ENCODE data around the gene ZNF446.
"Not testable (repeated sequence)": the region's sequence is repeated elsewhere in the genome, so short reads cannot be mapped to it uniquely, and the experiment has no call there.

ZNF446 gene

DNA sequence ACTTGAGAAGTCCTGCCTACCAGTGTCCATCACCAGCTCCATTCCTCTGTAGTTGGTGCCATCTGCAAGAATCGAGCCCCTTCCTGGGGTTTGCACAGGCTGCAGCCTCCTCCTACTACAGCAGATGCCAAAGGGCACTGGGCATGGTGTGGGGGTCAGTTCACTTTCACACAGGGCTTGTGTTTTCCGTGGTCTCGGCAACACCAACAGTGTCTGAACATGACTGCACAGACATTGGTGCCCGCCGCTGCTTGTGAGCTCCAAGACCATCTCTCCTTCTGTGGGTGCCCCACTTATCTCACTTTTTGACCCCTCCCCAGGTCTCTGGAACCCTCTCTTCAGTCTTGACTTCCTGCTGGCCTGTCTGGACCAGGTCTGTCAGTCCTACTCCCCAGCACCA lies 15.2 kb downstream of the ZNF446 start:
- no peak for DNase-seq (ENCODE audit: low read depth)
- H3K4me3 ChIP-seq (ENCODE audit: control insufficient read depth, low read depth, low read length) = no peak overlapping the region
- TF ChIP-seq CTCF (conservative IDR thresholded peaks at IDR 0.05; ENCODE audit: control insufficient read depth, insufficient read depth, low read depth, low read length) = no peak

DNA sequence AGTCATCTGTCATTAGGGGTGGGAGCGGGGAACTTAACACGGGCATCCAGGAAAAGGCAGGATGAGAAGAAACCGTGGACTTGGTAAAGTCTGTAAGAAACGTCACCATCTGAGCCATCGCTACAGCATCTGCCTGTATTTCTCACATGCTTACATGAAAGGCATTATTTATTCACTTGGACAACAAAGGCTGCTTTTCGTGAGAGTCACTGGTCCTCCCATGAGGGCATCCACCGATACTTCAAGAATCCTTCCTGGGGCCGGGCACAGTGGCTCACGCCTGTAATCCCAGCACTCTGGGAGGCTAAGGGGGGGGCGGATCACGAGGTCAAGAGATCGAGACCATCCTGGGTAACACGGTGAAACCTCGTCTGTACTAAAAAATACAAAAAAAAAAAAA lies 16.1 kb downstream of the ZNF446 start:
- TF ChIP-seq CTCF (conservative IDR thresholded peaks at IDR 0.05; ENCODE audit: control insufficient read depth, insufficient read depth, low read depth, low read length) = no peak
- H3K4me3 ChIP-seq (ENCODE audit: control insufficient read depth, low read depth, low read length) = no peak overlapping the region
- no peak for DNase-seq (ENCODE audit: low read depth)

GRCh38 chr19:58497634-58498170 lies 21.6 kb downstream of the ZNF446 start:
- no peak overlapping the region for H3K4me3 ChIP-seq (ENCODE audit: control insufficient read depth, low read depth, low read length)
- TF ChIP-seq CTCF (conservative IDR thresholded peaks at IDR 0.05; ENCODE audit: control insufficient read depth, insufficient read depth, low read depth, low read length) = no peak
- DNase-seq (ENCODE audit: low read depth) = no peak

GRCh38 chr19:58498316-58499020 lies 22.3 kb downstream of the ZNF446 start:
- H3K4me3 ChIP-seq (ENCODE audit: control insufficient read depth, low read depth, low read length) = peak overlapping the region; percentile 54
- no peak for TF ChIP-seq CTCF (conservative IDR thresholded peaks at IDR 0.05; ENCODE audit: control insufficient read depth, insufficient read depth, low read depth, low read length)

GRCh38 chr19:58499021-58499927 lies 23.1 kb downstream of the ZNF446 start:
- peak; percentile 32 for TF ChIP-seq CTCF (conservative IDR thresholded peaks at IDR 0.05; ENCODE audit: control insufficient read depth, insufficient read depth, low read depth, low read length)

More at GRCh38 chr19:58498316-58499020, 22.3 kb downstream of the ZNF446 start:
- DNase-seq (ENCODE audit: low read depth) = no peak

DNA sequence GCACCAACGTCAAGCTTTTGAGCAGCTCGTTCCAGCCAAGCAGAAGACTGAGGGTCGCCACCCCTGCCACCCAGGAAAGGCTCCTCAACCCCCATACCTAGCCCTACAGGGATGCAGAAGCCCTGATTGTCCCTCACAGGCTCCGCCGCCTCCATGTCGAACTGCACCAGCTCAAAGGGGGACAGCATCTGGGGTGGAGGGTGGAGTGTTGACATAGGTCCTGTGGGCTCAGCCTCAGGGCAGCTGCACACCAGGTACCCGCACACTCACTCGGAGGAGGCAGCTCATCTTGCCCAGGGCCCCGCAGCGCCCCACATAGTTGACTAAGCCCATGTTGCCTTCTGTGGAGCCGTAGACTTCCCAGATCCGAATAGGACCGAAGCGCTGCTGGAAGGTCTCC lies 24.1 kb downstream of the ZNF446 start:
- TF ChIP-seq CTCF (conservative IDR thresholded peaks at IDR 0.05; ENCODE audit: control insufficient read depth, insufficient read depth, low read depth, low read length) = no peak
- H3K4me3 ChIP-seq (ENCODE audit: control insufficient read depth, low read depth, low read length) = peak overlapping the region; percentile 50
- no peak for DNase-seq (ENCODE audit: low read depth)

More at GRCh38 chr19:58499021-58499927, 23.1 kb downstream of the ZNF446 start:
- H3K4me3 ChIP-seq (ENCODE audit: control insufficient read depth, low read depth, low read length) = peak overlapping the region; percentile 54
- DNase-seq (ENCODE audit: low read depth) = peak; percentile 98

GRCh38 chr19:58507602-58508223 lies 31.6 kb downstream of the ZNF446 start:
- H3K4me3 ChIP-seq (ENCODE audit: control insufficient read depth, low read depth, low read length); DNase-seq (ENCODE audit: low read depth): not testable (repeated sequence)

Measured in fibroblast of mammary gland (primary cell).